Measurements from ENCODE around the gene P2RY11. TPM values are rescaled to one million over a fixed set of nuclear protein-coding genes. Genes with fewer than 3 reads are reported as not detected.

The P2RY11 gene
- total RNA-seq, 1 experiment from 2014 or later = 6.0 TPM

Small RNA genes lying within 50 kb of the gene (small RNA-seq; reads per million reads assigned to genes)
- 3.1 to 34.9 reads per million in 2 experiments for gene SNORD105
- 339 to 9,385 reads per million in 2 experiments for gene SNORD105B

Other genes with a start within 250 kb of the P2RY11 start
- gene OLFM2, start 175.2 kb upstream of the P2RY11 start, total RNA-seq (2014; rRNA removed; shearing (Covaris generic)) = 1.0 and 1.6 TPM in 2 replicates
- gene COL5A3, start 101.2 kb upstream of the P2RY11 start, total RNA-seq (2014; rRNA removed; shearing (Covaris generic)) = 0.06 and 0.12 TPM in 2 replicates
- gene RDH8, start 98.2 kb upstream of the P2RY11 start, total RNA-seq (2014; rRNA removed; shearing (Covaris generic)) = not detected in 2 replicates
- 9.1 and 9.4 TPM in 2 replicates for gene SHFL, start 25.4 kb upstream of the P2RY11 start, total RNA-seq (2014; rRNA removed; shearing (Covaris generic))
- gene ANGPTL6, start 9.0 kb upstream of the P2RY11 start, total RNA-seq (2014; rRNA removed; shearing (Covaris generic)) = not detected in 2 replicates
- 38.5 and 39.7 TPM in 2 replicates for gene PPAN, start 5.3 kb upstream of the P2RY11 start, total RNA-seq (2014; rRNA removed; shearing (Covaris generic))
- gene EIF3G, start 8.2 kb downstream of the P2RY11 start, total RNA-seq (2014; rRNA removed; shearing (Covaris generic)) = 227 and 253 TPM in 2 replicates
- 49.9 and 54.2 TPM in 2 replicates for gene DNMT1, start 83.3 kb downstream of the P2RY11 start, total RNA-seq (2014; rRNA removed; shearing (Covaris generic))
- 1.5 and 1.8 TPM in 2 replicates for gene S1PR2, start 119.6 kb downstream of the P2RY11 start, total RNA-seq (2014; rRNA removed; shearing (Covaris generic))
- gene MRPL4, start 140.5 kb downstream of the P2RY11 start, total RNA-seq (2014; rRNA removed; shearing (Covaris generic)) = 73.9 and 81.6 TPM in 2 replicates
- 1.1 and 1.6 TPM in 2 replicates for gene ICAM1, start 159.4 kb downstream of the P2RY11 start, total RNA-seq (2014; rRNA removed; shearing (Covaris generic))
- not detected in 2 replicates for gene ICAM4, start 175.3 kb downstream of the P2RY11 start, total RNA-seq (2014; rRNA removed; shearing (Covaris generic))
- 1.9 and 2.1 TPM in 2 replicates for gene ICAM5, start 178.3 kb downstream of the P2RY11 start, total RNA-seq (2014; rRNA removed; shearing (Covaris generic))
- gene ZGLP1, start 198.1 kb downstream of the P2RY11 start, total RNA-seq (2014; rRNA removed; shearing (Covaris generic)) = 1.2 and 2.8 TPM in 2 replicates
- gene FDX2, start 204.3 kb downstream of the P2RY11 start, total RNA-seq (2014; rRNA removed; shearing (Covaris generic)) = 12.6 and 18.0 TPM in 2 replicates
- gene RAVER1, start 221.8 kb downstream of the P2RY11 start, total RNA-seq (2014; rRNA removed; shearing (Covaris generic)) = 9.5 and 10.7 TPM in 2 replicates
- gene ICAM3, start 227.9 kb downstream of the P2RY11 start, total RNA-seq (2014; rRNA removed; shearing (Covaris generic)) = 5.0 and 7.4 TPM in 2 replicates